Measurements from ENCODE around the gene ATXN1.

ATXN1 gene

GRCh38 chr6:16663901-16664300 is 97.4 kb downstream of the ATXN1 start:
- Histone ChIP-seq H3K27ac (ENCODE audit: low read depth, low read length) (no peak overlapping the region), H3K9me3 (ENCODE audit: control insufficient read depth in 1 of 2, low read length in 2 of 2) (peaks cover 5 to 8% of the 10 kb centered on the region in 2 donors), H3K4me3 (ENCODE audit: low read depth in 1 of 2, low read length in 2 of 2) (no peak overlapping the region), H3K27me3 (ENCODE audit: control insufficient read depth in 1 of 2, insufficient read depth in 2 of 2, low read length in 2 of 2) (no peaks in the 10 kb centered on the region), H3K4me1 (ENCODE audit: control insufficient read depth in 1 of 2, insufficient read depth in 2 of 2, low read length in 2 of 2) (no peaks in the 10 kb centered on the region), H3K9ac (ENCODE audit: low read depth in 1 of 2, low read length in 2 of 2) (no peak overlapping the region), H3K36me3 (ENCODE audit: control insufficient read depth in 1 of 2, insufficient read depth in 2 of 2, low read length in 2 of 2) (peaks cover 4 to 6% of the 10 kb centered on the region in 2 donors)

GRCh38 chr6:16660157-16660497 is 101.1 kb downstream of the ATXN1 start:
- Histone ChIP-seq H3K9ac (ENCODE audit: low read depth in 1 of 2, low read length in 2 of 2) (no peak overlapping the region), H3K27ac (ENCODE audit: low read depth, low read length) (no peak overlapping the region)

GRCh38 chr6:16659466-16660156 is 101.6 kb downstream of the ATXN1 start:
- no peak overlapping the region for H3K27ac ChIP-seq (ENCODE audit: low read depth, low read length)
- peaks cover 5 to 8% of the 10 kb centered on the region in 2 donors for H3K9me3 ChIP-seq (ENCODE audit: control insufficient read depth in 1 of 2, low read length in 2 of 2)
- no peak overlapping the region for H3K9ac ChIP-seq (ENCODE audit: low read depth in 1 of 2, low read length in 2 of 2)
- H3K4me1 ChIP-seq (ENCODE audit: control insufficient read depth in 1 of 2, insufficient read depth in 2 of 2, low read length in 2 of 2): peaks cover 0 to 3% of the 10 kb centered on the region in 2 donors
- H3K4me3 ChIP-seq (ENCODE audit: low read depth in 1 of 2, low read length in 2 of 2): no peak overlapping the region
- no peaks in the 10 kb centered on the region for H3K27me3 ChIP-seq (ENCODE audit: control insufficient read depth in 1 of 2, insufficient read depth in 2 of 2, low read length in 2 of 2)
- peaks cover 4 to 10% of the 10 kb centered on the region in 2 donors for H3K36me3 ChIP-seq (ENCODE audit: control insufficient read depth in 1 of 2, insufficient read depth in 2 of 2, low read length in 2 of 2)

More at GRCh38 chr6:16660157-16660497, 101.1 kb downstream of the ATXN1 start:
- no peaks in the 10 kb centered on the region for H3K27me3 ChIP-seq (ENCODE audit: control insufficient read depth in 1 of 2, insufficient read depth in 2 of 2, low read length in 2 of 2)
- H3K9me3 ChIP-seq (ENCODE audit: control insufficient read depth in 1 of 2, low read length in 2 of 2): peaks cover 5 to 8% of the 10 kb centered on the region in 2 donors
- H3K4me1 ChIP-seq (ENCODE audit: control insufficient read depth in 1 of 2, insufficient read depth in 2 of 2, low read length in 2 of 2): peaks cover 0 to 3% of the 10 kb centered on the region in 2 donors
- H3K4me3 ChIP-seq (ENCODE audit: low read depth in 1 of 2, low read length in 2 of 2): no peak overlapping the region
- peaks cover 4 to 10% of the 10 kb centered on the region in 2 donors for H3K36me3 ChIP-seq (ENCODE audit: control insufficient read depth in 1 of 2, insufficient read depth in 2 of 2, low read length in 2 of 2)

GRCh38 chr6:16658348-16659034 is 102.8 kb downstream of the ATXN1 start:
- H3K27ac ChIP-seq (ENCODE audit: low read depth, low read length): no peak overlapping the region
- H3K9ac ChIP-seq (ENCODE audit: low read depth in 1 of 2, low read length in 2 of 2): no peak overlapping the region
- H3K9me3 ChIP-seq (ENCODE audit: control insufficient read depth in 1 of 2, low read length in 2 of 2): peaks cover 5 to 8% of the 10 kb centered on the region in 2 donors

GRCh38 chr6:16657768-16658167 is 103.5 kb downstream of the ATXN1 start:
- no peak overlapping the region for H3K4me3 ChIP-seq (ENCODE audit: low read depth in 1 of 2, low read length in 2 of 2)
- no peak overlapping the region for H3K27ac ChIP-seq (ENCODE audit: low read depth, low read length)

More at GRCh38 chr6:16658348-16659034, 102.8 kb downstream of the ATXN1 start:
- peaks cover 4 to 10% of the 10 kb centered on the region in 2 donors for H3K36me3 ChIP-seq (ENCODE audit: control insufficient read depth in 1 of 2, insufficient read depth in 2 of 2, low read length in 2 of 2)
- no peaks in the 10 kb centered on the region for H3K27me3 ChIP-seq (ENCODE audit: control insufficient read depth in 1 of 2, insufficient read depth in 2 of 2, low read length in 2 of 2)
- peaks cover 0 to 3% of the 10 kb centered on the region in 2 donors for H3K4me1 ChIP-seq (ENCODE audit: control insufficient read depth in 1 of 2, insufficient read depth in 2 of 2, low read length in 2 of 2)
- H3K4me3 ChIP-seq (ENCODE audit: low read depth in 1 of 2, low read length in 2 of 2): no peak overlapping the region

GRCh38 chr6:16656451-16656850 is 104.8 kb downstream of the ATXN1 start:
- H3K27me3 ChIP-seq (ENCODE audit: control insufficient read depth in 1 of 2, insufficient read depth in 2 of 2, low read length in 2 of 2): no peaks in the 10 kb centered on the region
- peaks cover 0 to 3% of the 10 kb centered on the region in 2 donors for H3K4me1 ChIP-seq (ENCODE audit: control insufficient read depth in 1 of 2, insufficient read depth in 2 of 2, low read length in 2 of 2)
- no peak overlapping the region for H3K27ac ChIP-seq (ENCODE audit: low read depth, low read length)

More at GRCh38 chr6:16657768-16658167, 103.5 kb downstream of the ATXN1 start:
- Histone ChIP-seq H3K9me3 (ENCODE audit: control insufficient read depth in 1 of 2, low read length in 2 of 2) (peaks cover 5 to 8% of the 10 kb centered on the region in 2 donors), H3K9ac (ENCODE audit: low read depth in 1 of 2, low read length in 2 of 2) (no peak overlapping the region), H3K36me3 (ENCODE audit: control insufficient read depth in 1 of 2, insufficient read depth in 2 of 2, low read length in 2 of 2) (peaks cover 4 to 17% of the 10 kb centered on the region in 2 donors), H3K27me3 (ENCODE audit: control insufficient read depth in 1 of 2, insufficient read depth in 2 of 2, low read length in 2 of 2) (no peaks in the 10 kb centered on the region), H3K4me1 (ENCODE audit: control insufficient read depth in 1 of 2, insufficient read depth in 2 of 2, low read length in 2 of 2) (peaks cover 0 to 3% of the 10 kb centered on the region in 2 donors)

GRCh38 chr6:16654701-16655100 is 106.6 kb downstream of the ATXN1 start:
- Histone ChIP-seq H3K27me3 (ENCODE audit: control insufficient read depth in 1 of 2, insufficient read depth in 2 of 2, low read length in 2 of 2) (no peaks in the 10 kb centered on the region), H3K4me1 (ENCODE audit: control insufficient read depth in 1 of 2, insufficient read depth in 2 of 2, low read length in 2 of 2) (peaks cover 0 to 3% of the 10 kb centered on the region in 2 donors), H3K9ac (ENCODE audit: low read depth in 1 of 2, low read length in 2 of 2) (no peak overlapping the region), H3K36me3 (ENCODE audit: control insufficient read depth in 1 of 2, insufficient read depth in 2 of 2, low read length in 2 of 2) (peaks cover 3 to 12% of the 10 kb centered on the region in 2 donors), H3K9me3 (ENCODE audit: control insufficient read depth in 1 of 2, low read length in 2 of 2) (no peaks in the 10 kb centered on the region), H3K27ac (ENCODE audit: low read depth, low read length) (no peak overlapping the region), H3K4me3 (ENCODE audit: low read depth in 1 of 2, low read length in 2 of 2) (no peak overlapping the region)

More at GRCh38 chr6:16656451-16656850, 104.8 kb downstream of the ATXN1 start:
- H3K9ac ChIP-seq (ENCODE audit: low read depth in 1 of 2, low read length in 2 of 2): no peak overlapping the region
- no peak overlapping the region for H3K4me3 ChIP-seq (ENCODE audit: low read depth in 1 of 2, low read length in 2 of 2)
- peaks cover 5 to 14% of the 10 kb centered on the region in 2 donors for H3K36me3 ChIP-seq (ENCODE audit: control insufficient read depth in 1 of 2, insufficient read depth in 2 of 2, low read length in 2 of 2)
- H3K9me3 ChIP-seq (ENCODE audit: control insufficient read depth in 1 of 2, low read length in 2 of 2): peaks cover 1 to 2% of the 10 kb centered on the region in 2 donors

GRCh38 chr6:16653226-16653625 is 108.0 kb downstream of the ATXN1 start:
- no peak overlapping the region for H3K9ac ChIP-seq (ENCODE audit: low read depth in 1 of 2, low read length in 2 of 2)
- H3K36me3 ChIP-seq (ENCODE audit: control insufficient read depth in 1 of 2, insufficient read depth in 2 of 2, low read length in 2 of 2): peaks cover 3 to 12% of the 10 kb centered on the region in 2 donors
- H3K27me3 ChIP-seq (ENCODE audit: control insufficient read depth in 1 of 2, insufficient read depth in 2 of 2, low read length in 2 of 2): no peaks in the 10 kb centered on the region
- H3K4me3 ChIP-seq (ENCODE audit: low read depth in 1 of 2, low read length in 2 of 2): no peak overlapping the region
- no peaks in the 10 kb centered on the region for H3K9me3 ChIP-seq (ENCODE audit: control insufficient read depth in 1 of 2, low read length in 2 of 2)
- no peak overlapping the region for H3K27ac ChIP-seq (ENCODE audit: low read depth, low read length)
- H3K4me1 ChIP-seq (ENCODE audit: control insufficient read depth in 1 of 2, insufficient read depth in 2 of 2, low read length in 2 of 2): peaks cover 0 to 3% of the 10 kb centered on the region in 2 donors

GRCh38 chr6:16651871-16652270 is 109.4 kb downstream of the ATXN1 start:
- no peak overlapping the region for H3K4me3 ChIP-seq (ENCODE audit: low read depth in 1 of 2, low read length in 2 of 2)
- H3K4me1 ChIP-seq (ENCODE audit: control insufficient read depth in 1 of 2, insufficient read depth in 2 of 2, low read length in 2 of 2): no peaks in the 10 kb centered on the region
- H3K9ac ChIP-seq (ENCODE audit: low read depth in 1 of 2, low read length in 2 of 2): no peak overlapping the region

GRCh38 chr6:16649890-16650289 is 111.4 kb downstream of the ATXN1 start:
- Histone ChIP-seq H3K4me3 (ENCODE audit: low read depth in 1 of 2, low read length in 2 of 2) (no peak overlapping the region), H3K9me3 (ENCODE audit: control insufficient read depth in 1 of 2, low read length in 2 of 2) (no peaks in the 10 kb centered on the region), H3K4me1 (ENCODE audit: control insufficient read depth in 1 of 2, insufficient read depth in 2 of 2, low read length in 2 of 2) (no peaks in the 10 kb centered on the region), H3K36me3 (ENCODE audit: control insufficient read depth in 1 of 2, insufficient read depth in 2 of 2, low read length in 2 of 2) (peaks cover 6 to 7% of the 10 kb centered on the region in 2 donors), H3K9ac (ENCODE audit: low read depth in 1 of 2, low read length in 2 of 2) (no peak overlapping the region), H3K27ac (ENCODE audit: low read depth, low read length) (no peak overlapping the region), H3K27me3 (ENCODE audit: control insufficient read depth in 1 of 2, insufficient read depth in 2 of 2, low read length in 2 of 2) (no peaks in the 10 kb centered on the region)

More at GRCh38 chr6:16651871-16652270, 109.4 kb downstream of the ATXN1 start:
- H3K27me3 ChIP-seq (ENCODE audit: control insufficient read depth in 1 of 2, insufficient read depth in 2 of 2, low read length in 2 of 2): no peaks in the 10 kb centered on the region
- no peak overlapping the region for H3K27ac ChIP-seq (ENCODE audit: low read depth, low read length)
- H3K36me3 ChIP-seq (ENCODE audit: control insufficient read depth in 1 of 2, insufficient read depth in 2 of 2, low read length in 2 of 2): peaks cover 3 to 7% of the 10 kb centered on the region in 2 donors
- no peaks in the 10 kb centered on the region for H3K9me3 ChIP-seq (ENCODE audit: control insufficient read depth in 1 of 2, low read length in 2 of 2)

Data from duodenal mucosa (tissue), 2 donors.